ENCODE results near the gene AIF1L.

The AIF1L gene

GRCh38 chr9:131076347-131077195 lies 19.8 kb upstream of the AIF1L start:
- DNase-seq (ENCODE audit: low read depth, low spot score) = no peak

GRCh38 chr9:131078427-131079366 lies 17.6 kb upstream of the AIF1L start:
- DNase-seq (ENCODE audit: low read depth, low spot score) = no peak

- no peak for DNase-seq (ENCODE audit: low read depth, low spot score)
Observed at GRCh38 chr9:131080589-131080988, 15.7 kb upstream of the AIF1L start.

- no peak for DNase-seq (ENCODE audit: low read depth, low spot score)
Observed at GRCh38 chr9:131081868-131082267, 14.5 kb upstream of the AIF1L start.

- no peak for DNase-seq (ENCODE audit: low read depth, low spot score)
Observed at GRCh38 chr9:131082774-131083512, 13.4 kb upstream of the AIF1L start.

GRCh38 chr9:131084661-131085369 lies 11.5 kb upstream of the AIF1L start:
- DNase-seq (ENCODE audit: low read depth, low spot score) = no peak

GRCh38 chr9:131085370-131086122 lies 10.8 kb upstream of the AIF1L start:
- no peak for DNase-seq (ENCODE audit: low read depth, low spot score)

GRCh38 chr9:131087354-131087893 lies 8.9 kb upstream of the AIF1L start:
- no peak for DNase-seq (ENCODE audit: low read depth, low spot score)

- no peak for DNase-seq (ENCODE audit: low read depth, low spot score)
Observed at GRCh38 chr9:131090025-131090787, 6.1 kb upstream of the AIF1L start.

GRCh38 chr9:131091352-131091992 lies 4.9 kb upstream of the AIF1L start:
- DNase-seq (ENCODE audit: low read depth, low spot score) = no peak

- no peak for DNase-seq (ENCODE audit: low read depth, low spot score)
Observed at GRCh38 chr9:131092030-131092429, 4.3 kb upstream of the AIF1L start.

- DNase-seq (ENCODE audit: low read depth, low spot score) = no peak
Observed at GRCh38 chr9:131092548-131093440, 3.5 kb upstream of the AIF1L start.

- no peak for DNase-seq (ENCODE audit: low read depth, low spot score)
Observed at GRCh38 chr9:131094015-131094414, 2.3 kb upstream of the AIF1L start.

- DNase-seq (ENCODE audit: low read depth, low spot score) = no peak
Observed at GRCh38 chr9:131094622-131095021, 1.7 kb upstream of the AIF1L start.

GRCh38 chr9:131095666-131096268 lies 564 bp upstream of the AIF1L start:
- DNase-seq (ENCODE audit: low read depth, low spot score) = no peak

- DNase-seq (ENCODE audit: low read depth, low spot score) = no peak
Observed at GRCh38 chr9:131097126-131097947, 1.0 kb downstream of the AIF1L start.

GRCh38 chr9:131097948-131098278 lies 1.6 kb downstream of the AIF1L start:
- no peak for DNase-seq (ENCODE audit: low read depth, low spot score)
